Measurements from ENCODE around the gene TNKS1BP1. TPM values are rescaled to one million over a fixed set of nuclear protein-coding genes. Genes with fewer than 3 reads are reported as not detected.
A peak's percentile ranks its signal among the peaks of the same experiment; 100 is the strongest.
"Not testable (repeated sequence)": the region's sequence is repeated elsewhere in the genome, so short reads cannot be mapped to it uniquely, and the experiment has no call there.

Gene TNKS1BP1
- total RNA-seq, 1 donor from 2014 or later = 147 TPM

GRCh38 chr11:57288771-57289579, 35.8 kb downstream of the TNKS1BP1 start:
- Histone ChIP-seq H3K36me3 (no peaks in the 10 kb centered on the region), H3K27ac (peak overlapping the region; percentile 41), H3K9me3 (no peaks in the 10 kb centered on the region), H3K27me3 (ENCODE audit: low read depth) (no peaks in the 10 kb centered on the region), H3K4me3 (no peak overlapping the region), H3K4me1 (peaks cover 14% of the 10 kb centered on the region)
- no peak for TF ChIP-seq CTCF (IDR thresholded peaks at IDR 0.05)
- ATAC-seq (peak in 1 of 2 donors; percentile 14), DNase-seq (no peak)
- intact Hi-C loops (cut with DNase I) = no loop called here

GRCh38 chr11:57287884-57288283, 36.9 kb downstream of the TNKS1BP1 start:
- TF ChIP-seq CTCF (IDR thresholded peaks at IDR 0.05) = no peak
- Histone ChIP-seq H3K36me3 (no peaks in the 10 kb centered on the region), H3K27me3 (ENCODE audit: low read depth) (no peaks in the 10 kb centered on the region), H3K27ac (no peak overlapping the region), H3K9me3 (no peaks in the 10 kb centered on the region), H3K4me3 (no peak overlapping the region), H3K4me1 (peaks cover 14% of the 10 kb centered on the region)
- no peak for ATAC-seq
- DNase-seq = no peak
- intact Hi-C loops (cut with DNase I) = no loop called here

- intact Hi-C loops (cut with DNase I) = no loop called here
- ATAC-seq (peak in 1 of 2 donors; percentile 13), DNase-seq (no peak)
- Histone ChIP-seq H3K4me3 (no peak overlapping the region), H3K9me3 (no peaks in the 10 kb centered on the region), H3K27me3 (ENCODE audit: low read depth) (no peaks in the 10 kb centered on the region), H3K36me3 (no peaks in the 10 kb centered on the region), H3K27ac (no peak overlapping the region), H3K4me1 (peaks cover 12% of the 10 kb centered on the region)
- no peak for TF ChIP-seq CTCF (IDR thresholded peaks at IDR 0.05)
These were observed 41.3 kb downstream of the TNKS1BP1 start for GRCh38 chr11:57283231-57283990.

GRCh38 chr11:57281546-57281945, 43.2 kb downstream of the TNKS1BP1 start:
- ATAC-seq; H3K27ac ChIP-seq; H3K27me3 ChIP-seq (ENCODE audit: low read depth); DNase-seq; H3K9me3 ChIP-seq; H3K36me3 ChIP-seq; H3K4me3 ChIP-seq; intact Hi-C loops (cut with DNase I): not testable (repeated sequence)
- peaks cover 30% of the 10 kb centered on the region for H3K4me1 ChIP-seq

GRCh38 chr11:57279116-57279515, 45.6 kb downstream of the TNKS1BP1 start:
- intact Hi-C loops (cut with DNase I) = no loop called here
- Histone ChIP-seq H3K4me1 (peaks cover 34% of the 10 kb centered on the region), H3K27ac (no peak overlapping the region), H3K9me3 (no peaks in the 10 kb centered on the region), H3K36me3 (no peaks in the 10 kb centered on the region), H3K4me3 (no peak overlapping the region), H3K27me3 (ENCODE audit: low read depth) (no peaks in the 10 kb centered on the region)
- TF ChIP-seq CTCF (IDR thresholded peaks at IDR 0.05) = no peak
- ATAC-seq (no peak), DNase-seq (no peak)

- ATAC-seq (no peak), DNase-seq (no peak)
- H3K27ac ChIP-seq = peak overlapping the region; percentile 67
- no peak overlapping the region for H3K4me3 ChIP-seq
- peaks cover 1% of the 10 kb centered on the region for H3K9me3 ChIP-seq
- H3K4me1 ChIP-seq = peaks cover 34% of the 10 kb centered on the region
- TF ChIP-seq CTCF (IDR thresholded peaks at IDR 0.05) = no peak
- no peaks in the 10 kb centered on the region for H3K36me3 ChIP-seq
- H3K27me3 ChIP-seq (ENCODE audit: low read depth) = no peaks in the 10 kb centered on the region
- intact Hi-C loops (cut with DNase I) = no loop called here
These were observed 46.0 kb downstream of the TNKS1BP1 start for GRCh38 chr11:57278721-57279095.
